Esophagus mucosa (tissue), 1 donor: ENCODE data around the gene PUM2. TPM values are rescaled to one million over a fixed set of nuclear protein-coding genes. Genes with fewer than 3 reads are reported as not detected.
A peak's percentile ranks its signal among the peaks of the same experiment; 100 is the strongest.
"Not testable (repeated sequence)": the region's sequence is repeated elsewhere in the genome, so short reads cannot be mapped to it uniquely, and the experiment has no call there.

Experiments
- ATAC-seq: fragments of 200-7000 bp; cut with Tn5 transposase; one replicate; pipeline ENCODE4 v1.9.1; 2020
- total RNA-seq: library from RNA; stranded (reverse); gene quantifications from one replicate; pipeline ENCODE4 v1.2.4, GENCODE V29; 2023
- donor health status: DM: yes; HTN: yes; CAD: no.

The PUM2 gene, protein sequence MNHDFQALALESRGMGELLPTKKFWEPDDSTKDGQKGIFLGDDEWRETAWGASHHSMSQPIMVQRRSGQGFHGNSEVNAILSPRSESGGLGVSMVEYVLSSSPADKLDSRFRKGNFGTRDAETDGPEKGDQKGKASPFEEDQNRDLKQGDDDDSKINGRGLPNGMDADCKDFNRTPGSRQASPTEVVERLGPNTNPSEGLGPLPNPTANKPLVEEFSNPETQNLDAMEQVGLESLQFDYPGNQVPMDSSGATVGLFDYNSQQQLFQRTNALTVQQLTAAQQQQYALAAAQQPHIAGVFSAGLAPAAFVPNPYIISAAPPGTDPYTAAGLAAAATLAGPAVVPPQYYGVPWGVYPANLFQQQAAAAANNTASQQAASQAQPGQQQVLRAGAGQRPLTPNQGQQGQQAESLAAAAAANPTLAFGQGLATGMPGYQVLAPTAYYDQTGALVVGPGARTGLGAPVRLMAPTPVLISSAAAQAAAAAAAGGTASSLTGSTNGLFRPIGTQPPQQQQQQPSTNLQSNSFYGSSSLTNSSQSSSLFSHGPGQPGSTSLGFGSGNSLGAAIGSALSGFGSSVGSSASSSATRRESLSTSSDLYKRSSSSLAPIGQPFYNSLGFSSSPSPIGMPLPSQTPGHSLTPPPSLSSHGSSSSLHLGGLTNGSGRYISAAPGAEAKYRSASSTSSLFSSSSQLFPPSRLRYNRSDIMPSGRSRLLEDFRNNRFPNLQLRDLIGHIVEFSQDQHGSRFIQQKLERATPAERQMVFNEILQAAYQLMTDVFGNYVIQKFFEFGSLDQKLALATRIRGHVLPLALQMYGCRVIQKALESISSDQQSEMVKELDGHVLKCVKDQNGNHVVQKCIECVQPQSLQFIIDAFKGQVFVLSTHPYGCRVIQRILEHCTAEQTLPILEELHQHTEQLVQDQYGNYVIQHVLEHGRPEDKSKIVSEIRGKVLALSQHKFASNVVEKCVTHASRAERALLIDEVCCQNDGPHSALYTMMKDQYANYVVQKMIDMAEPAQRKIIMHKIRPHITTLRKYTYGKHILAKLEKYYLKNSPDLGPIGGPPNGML
- 53.6 TPM for total RNA-seq

DNA sequence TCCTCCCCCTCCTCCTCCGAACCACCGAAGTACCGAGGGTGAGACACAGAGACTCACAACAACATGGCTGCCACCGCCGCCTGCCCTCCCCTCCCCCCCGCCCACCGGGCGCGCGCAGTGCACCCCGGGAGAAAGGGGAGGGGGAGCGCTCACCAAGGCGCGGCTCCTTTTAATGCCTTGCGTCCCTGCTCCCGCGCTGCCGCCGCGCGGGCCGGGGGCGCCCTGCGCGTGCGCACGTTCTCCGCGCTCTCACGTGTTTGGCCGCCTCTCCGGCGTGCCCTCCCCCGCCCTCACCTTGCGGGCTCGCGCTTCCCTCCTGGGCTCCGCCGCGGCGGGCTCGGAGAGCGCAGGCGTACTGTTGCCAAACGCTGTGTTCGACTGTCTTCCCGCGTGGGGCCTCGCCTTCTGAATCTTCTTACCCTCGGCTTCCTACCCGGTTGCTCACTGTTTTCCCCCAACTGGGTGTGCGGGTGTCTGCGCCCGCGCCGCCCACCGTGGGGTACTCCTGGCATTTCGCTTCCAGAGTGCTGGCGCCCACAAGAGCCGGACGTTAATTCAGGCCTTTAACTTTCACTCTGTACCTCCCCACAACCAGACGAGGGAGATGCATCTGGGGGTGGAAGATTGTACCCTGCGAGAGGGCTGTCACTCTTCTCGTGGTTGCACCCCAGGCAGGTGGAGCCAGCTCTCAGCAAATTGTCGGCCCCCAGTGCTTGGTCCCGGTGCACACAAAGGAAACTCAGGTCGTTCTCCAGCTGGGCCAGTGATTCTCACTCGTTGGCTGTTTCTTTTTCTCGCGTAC, at the start of gene PUM2:
Gene PUM2 (minus strand): TSS at position 92 of the 802 bp plus-strand sequence. CDS start 23,484 bp downstream, outside the sequence.
- ATAC-seq, result peak; percentile 97

DNA sequence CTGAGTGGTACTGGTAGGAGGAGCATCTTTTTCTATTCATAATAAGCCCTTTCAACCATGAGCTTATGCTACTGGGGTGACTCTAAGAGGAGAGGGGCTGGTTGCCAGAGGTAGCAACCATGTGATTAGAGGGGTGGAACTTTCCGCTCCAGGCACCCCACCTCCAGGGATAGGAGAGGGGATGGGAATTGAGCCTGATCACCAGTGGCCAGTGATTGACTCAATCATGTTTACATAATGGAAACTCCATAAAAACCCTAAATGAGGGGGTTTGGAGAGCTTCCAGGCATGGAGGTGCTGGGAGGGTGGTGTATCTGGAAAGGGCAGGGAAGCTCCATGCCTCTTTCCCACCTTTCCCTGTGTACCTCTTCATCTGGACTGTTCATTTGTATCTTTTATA, 49.7 kb upstream of the PUM2 start:
- no peak for ATAC-seq

DNA sequence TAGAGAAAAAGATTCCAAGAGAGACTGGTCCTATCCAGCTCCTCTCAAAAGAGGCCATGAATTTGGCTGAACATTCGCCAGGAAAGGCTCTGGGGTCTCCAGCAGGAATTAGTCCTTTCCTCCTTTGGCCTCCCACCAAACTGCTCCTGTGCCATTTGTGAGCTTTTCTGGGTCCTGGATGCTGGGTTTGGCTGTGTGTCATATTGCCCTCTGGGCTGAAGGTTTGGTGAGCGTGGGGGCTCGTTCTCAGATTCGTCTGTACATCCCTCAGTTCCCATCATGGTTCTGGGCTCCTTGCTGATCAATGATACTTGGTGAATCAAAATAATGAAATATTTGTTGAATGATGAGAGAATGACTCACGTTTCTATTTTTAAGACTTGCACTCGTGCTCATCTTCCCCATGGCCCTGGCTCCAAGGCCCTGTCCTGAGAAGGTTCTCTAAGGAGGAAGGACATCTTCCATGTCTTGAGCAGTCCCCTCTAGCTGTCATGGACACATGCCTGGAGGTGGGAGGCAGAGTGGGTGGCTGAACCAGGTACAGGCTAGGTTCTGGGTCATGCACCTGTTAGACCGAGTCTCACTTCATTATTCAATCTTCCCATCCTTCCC, 48.4 kb upstream of the PUM2 start:
- ATAC-seq, result no peak

DNA sequence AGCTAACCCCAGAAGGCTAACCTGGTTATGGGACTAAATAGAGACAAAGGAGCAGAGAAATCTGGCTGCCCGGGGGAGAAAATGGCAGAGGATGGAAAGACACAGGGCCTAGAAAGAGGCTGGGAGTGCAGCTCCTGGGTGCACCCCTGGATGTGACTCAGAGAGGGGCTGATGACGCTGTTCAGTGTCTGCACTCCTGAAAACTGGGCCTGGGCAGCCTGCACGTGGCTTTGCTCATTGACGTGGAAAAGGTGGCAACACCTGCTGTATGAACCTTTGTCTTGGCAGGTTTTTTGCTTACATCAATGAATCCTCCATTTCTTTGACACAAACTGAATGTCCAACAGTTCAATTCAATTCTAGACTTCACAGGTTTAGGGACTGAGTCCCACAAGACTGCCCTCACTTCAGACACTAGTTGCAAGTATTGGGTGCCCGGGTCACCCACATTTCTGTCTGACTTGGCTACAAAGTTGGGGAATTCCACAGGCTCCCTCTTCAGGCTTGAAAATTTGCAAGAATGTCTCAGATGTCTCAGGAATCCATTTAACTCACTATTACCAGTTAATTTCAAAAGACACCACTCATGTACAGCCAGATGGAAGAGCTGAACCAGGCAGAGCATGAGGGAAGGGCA, 47.3 kb upstream of the PUM2 start:
- ATAC-seq, result no peak

- no peak for ATAC-seq
Observed at GRCh38 chr2:20396356-20397000, 45.8 kb upstream of the PUM2 start.

DNA sequence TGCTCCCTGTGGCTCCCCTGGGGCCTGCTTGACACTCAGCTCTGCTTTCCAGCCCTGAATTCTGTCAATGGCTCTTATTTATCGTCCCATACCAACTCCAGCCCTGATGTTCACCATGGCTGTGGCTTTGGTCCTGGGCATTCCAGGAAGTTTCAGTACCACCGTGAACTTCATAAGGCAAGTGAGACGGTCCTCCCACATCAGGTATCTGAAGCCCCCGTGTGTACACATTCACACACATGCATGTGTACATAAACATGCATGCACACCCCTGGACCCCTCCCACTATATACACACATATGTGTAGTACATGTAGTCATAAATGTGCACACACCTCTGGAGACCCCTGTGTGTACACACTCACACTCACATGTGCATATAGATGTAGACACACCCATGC, 43.3 kb upstream of the PUM2 start:
- no peak for ATAC-seq

GRCh38 chr2:20391951-20392699, 41.5 kb upstream of the PUM2 start:
- peak; percentile 85 for ATAC-seq

- peak; percentile 27 for ATAC-seq
Observed at GRCh38 chr2:20390524-20391123, 40.0 kb upstream of the PUM2 start.

GRCh38 chr2:20384953-20385352, 34.3 kb upstream of the PUM2 start:
- no peak for ATAC-seq

- no peak for ATAC-seq
Observed at GRCh38 chr2:20382965-20383810, 32.5 kb upstream of the PUM2 start.

- ATAC-seq, result no peak
Observed at GRCh38 chr2:20381457-20381856, 30.8 kb upstream of the PUM2 start.

DNA sequence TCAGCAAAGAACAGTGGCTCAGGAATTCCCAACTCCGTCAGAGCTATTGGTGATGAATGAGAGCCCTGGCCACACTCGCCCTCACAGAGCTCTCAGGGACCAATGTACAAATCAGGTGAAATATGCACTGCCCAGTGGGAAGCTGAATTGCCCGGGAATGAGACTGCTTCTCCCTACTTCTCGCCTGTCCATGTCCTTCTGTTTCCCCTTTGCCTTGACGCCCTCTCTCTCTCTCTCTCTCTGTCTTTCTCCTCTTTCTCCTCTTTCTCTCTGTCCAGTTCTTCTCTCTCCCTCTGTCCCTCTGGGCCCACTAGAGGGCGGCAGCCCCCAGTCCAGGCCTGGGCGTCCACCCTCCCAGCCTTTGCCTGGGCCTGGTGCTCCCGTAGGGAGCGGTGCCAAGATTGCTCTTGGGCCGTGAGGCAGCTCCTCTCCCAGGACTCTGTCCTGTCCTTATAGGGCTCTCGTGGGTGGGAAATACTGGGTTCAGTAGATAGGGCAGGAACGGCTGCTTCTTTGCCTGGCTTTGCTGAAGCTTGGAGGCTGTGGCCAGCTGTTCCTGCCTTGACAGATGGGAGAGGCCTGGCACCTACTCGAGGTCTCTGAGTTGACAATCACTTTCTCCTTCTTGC, 28.4 kb upstream of the PUM2 start:
- ATAC-seq, result peak; percentile 74

- no peak for ATAC-seq
Observed at GRCh38 chr2:20378341-20378740, 27.7 kb upstream of the PUM2 start.

DNA sequence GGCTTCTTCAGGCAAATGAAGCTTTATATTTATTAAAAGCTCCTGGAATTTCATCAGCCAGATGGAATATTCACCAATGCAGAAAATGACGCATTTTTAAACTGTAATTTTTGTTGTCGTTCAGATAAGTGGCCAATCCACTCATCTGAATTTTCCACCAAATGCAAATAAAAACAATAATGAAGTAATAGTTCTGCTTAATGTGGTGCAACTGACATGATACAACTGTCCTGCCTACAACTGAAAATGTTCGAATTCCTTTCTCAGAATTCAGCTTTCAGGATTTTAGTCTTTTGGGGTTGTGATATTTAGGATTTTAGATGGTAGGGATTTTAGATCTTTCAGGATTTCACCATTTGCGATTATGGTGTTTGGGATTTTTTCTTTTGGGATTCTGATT, 27.1 kb upstream of the PUM2 start:
- ATAC-seq, result no peak

DNA sequence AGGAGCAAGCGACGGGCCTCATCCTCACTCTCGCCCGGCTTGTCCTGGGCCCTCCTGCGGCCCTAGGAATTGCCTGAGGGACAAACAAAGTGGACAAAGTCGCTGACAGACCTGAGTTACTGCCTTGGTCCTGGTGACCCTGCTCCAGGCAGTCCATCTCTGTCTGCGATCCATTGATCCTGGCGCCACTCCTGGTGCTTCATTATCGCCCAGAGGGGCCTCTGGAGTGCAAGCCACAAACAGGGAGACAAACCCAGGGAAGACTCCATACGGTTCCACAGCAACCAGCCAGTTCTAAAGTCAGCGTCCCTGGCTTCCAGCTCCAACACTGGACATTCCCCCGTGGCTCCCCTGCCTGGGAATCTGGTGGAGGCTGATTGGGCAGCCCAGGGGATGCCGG, 24.3 kb upstream of the PUM2 start:
- not testable (repeated sequence) for ATAC-seq

DNA sequence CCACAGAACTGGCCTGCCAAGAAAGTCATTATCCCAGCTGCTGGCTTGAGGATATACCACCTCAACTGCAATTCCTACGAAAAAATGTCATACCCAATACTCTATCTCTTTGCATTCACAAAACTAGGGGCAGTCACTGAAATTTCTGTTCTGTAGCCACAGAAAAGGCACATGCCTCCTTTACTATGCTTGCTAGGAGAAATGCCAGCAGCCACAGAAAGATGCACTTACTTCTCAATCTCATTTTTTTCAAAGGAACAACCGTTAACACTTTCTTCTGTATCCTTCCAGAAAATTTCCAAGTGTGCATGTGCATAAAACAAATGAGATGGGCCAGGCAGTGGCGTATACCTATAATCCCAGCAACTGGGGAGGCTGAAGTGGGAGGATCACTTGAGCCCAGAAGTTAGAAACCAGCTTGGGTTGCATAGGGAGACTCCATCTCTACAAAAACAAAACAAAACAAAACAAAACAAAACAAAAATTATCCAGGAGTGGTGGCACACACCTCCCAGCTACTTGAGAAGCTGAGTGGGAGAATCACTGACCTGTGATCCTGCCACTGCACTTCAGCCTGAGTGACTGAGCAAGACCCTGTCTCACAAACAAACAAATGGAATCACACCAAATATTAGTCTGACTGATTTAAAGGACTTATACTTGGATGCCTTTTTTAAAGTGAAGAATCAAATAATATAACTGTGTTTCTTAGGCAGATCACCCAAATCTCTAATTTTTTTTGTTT, 22.4 kb upstream of the PUM2 start:
- ATAC-seq, result no peak

DNA sequence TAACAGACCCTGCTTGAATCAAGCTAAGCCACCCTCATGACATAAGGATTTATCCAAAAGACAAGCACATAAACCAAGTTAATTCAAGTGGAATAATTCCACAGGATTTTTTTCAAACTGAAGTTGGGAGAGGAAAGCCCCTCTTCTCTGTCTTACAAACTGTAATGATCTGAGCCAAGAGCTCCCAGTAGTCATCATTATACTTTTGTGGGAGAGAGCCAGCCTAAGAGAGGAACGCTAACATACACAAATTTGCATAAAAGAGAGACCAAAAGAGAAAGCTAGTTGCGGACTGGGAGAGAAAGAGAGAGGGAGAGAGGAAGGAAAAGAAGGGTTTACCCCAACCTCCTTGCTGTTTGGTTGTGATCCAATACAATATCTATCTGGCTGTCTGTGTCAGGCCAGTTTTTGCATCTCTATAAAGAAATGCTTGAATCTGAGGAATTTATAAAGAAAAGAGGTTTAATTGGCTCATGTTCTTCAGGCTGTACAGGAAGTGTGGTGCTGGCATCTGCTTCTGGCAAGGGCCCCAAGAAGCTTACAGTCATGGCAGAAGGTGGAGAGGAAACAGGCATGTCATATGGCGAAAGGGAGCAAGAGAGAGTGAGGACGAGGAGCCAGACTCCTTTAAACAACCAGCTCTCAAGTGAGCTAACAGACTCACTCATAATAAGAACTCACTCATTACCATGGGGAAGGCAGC, 20.8 kb upstream of the PUM2 start:
- no peak for ATAC-seq
